OCI-LY3 (cell line): ENCODE data around the gene RELN.

Experiments used
- H2AFZ ChIP-seq: fragments of 200-600, 300-600 bp; shearing (Covaris generic); 2 replicates; pipeline ENCODE4 v1.6.0; 2014; ENCODE audit warnings: antibody characterized with exemption, low read depth, low read length
- H3K27ac ChIP-seq: fragments of 200-600, 300-600 bp; sonication (generic); 2 replicates; pipeline ENCODE4 v1.5.1; 2014; ENCODE audit warnings: mild to moderate bottlenecking, low read length, moderate library complexity, mixed read lengths
- H3K27me3 ChIP-seq: fragments of 200-600, 300-600 bp; sonication (generic); 2 replicates; pipeline ENCODE4 v1.6.1; 2014; ENCODE audit warnings: low read depth, low read length, mixed read lengths
- H3K36me3 ChIP-seq: fragments of 200-600, 300-600 bp; sonication (generic); replicated peaks from 2 replicates; pipeline ENCODE3; 2014; ENCODE audit warnings: low read depth, low read length, mixed read lengths
- H3K4me1 ChIP-seq: fragments of 300-600, 200-600 bp; sonication (generic); 2 replicates; pipeline ENCODE4 v1.6.1; 2014; ENCODE audit warnings: low read length, mixed read lengths
- H3K4me2 ChIP-seq: fragments of 200-600, 300-600 bp; sonication (generic); 2 replicates; pipeline ENCODE4 v1.6.1; 2014; ENCODE audit warnings: low read length, mixed read lengths
- H3K4me3 ChIP-seq: fragments of 300-600, 200-600 bp; sonication (generic); 2 replicates; pipeline ENCODE4 v1.5.1; 2014; ENCODE audit warnings: antibody characterized with exemption, mild to moderate bottlenecking, low read length, moderate library complexity
- H3K79me2 ChIP-seq: fragments of 300-600, 200-600 bp; shearing (Covaris generic); 2 replicates; pipeline ENCODE4 v1.6.1; 2014; ENCODE audit warnings: mild to moderate bottlenecking, low read length, mixed read lengths
- H3K9ac ChIP-seq: fragments of 300-600, 200-600 bp; shearing (Covaris generic); 2 replicates; pipeline ENCODE4 v1.6.0; 2014; ENCODE audit warnings: mild to moderate bottlenecking, low read length, moderate library complexity
- H3K9me3 ChIP-seq: fragments of 200-600, 300-600 bp; shearing (Covaris generic); 2 replicates; pipeline ENCODE4 v1.6.1; 2014; ENCODE audit warnings: low read length, mixed read lengths; ENCODE audit not compliant: insufficient read depth
- H4K20me1 ChIP-seq: fragments of 200-600, 300-600 bp; sonication (generic); 2 replicates; pipeline ENCODE4 v1.6.1; 2016; ENCODE audit warnings: low read length, mixed read lengths; ENCODE audit not compliant: insufficient read depth
- EZH2phosphoT487 ChIP-seq: fragments of 200-600 bp; shearing (Covaris generic); IDR thresholded peaks from 2 replicates; pipeline ENCODE4 v1.6.1; 2018; ENCODE audit warnings: antibody characterized with exemption, mixed run types, low read depth
- TF ChIP-seq, protein P1 (sequence below): fragments of 200-600, 300-600 bp; sonication (generic); IDR thresholded peaks from 2 replicates; pipeline ENCODE4 v1.5.1; 2014; ENCODE audit warnings: antibody characterized with exemption, low read length, low read depth

RELN gene

DNA sequence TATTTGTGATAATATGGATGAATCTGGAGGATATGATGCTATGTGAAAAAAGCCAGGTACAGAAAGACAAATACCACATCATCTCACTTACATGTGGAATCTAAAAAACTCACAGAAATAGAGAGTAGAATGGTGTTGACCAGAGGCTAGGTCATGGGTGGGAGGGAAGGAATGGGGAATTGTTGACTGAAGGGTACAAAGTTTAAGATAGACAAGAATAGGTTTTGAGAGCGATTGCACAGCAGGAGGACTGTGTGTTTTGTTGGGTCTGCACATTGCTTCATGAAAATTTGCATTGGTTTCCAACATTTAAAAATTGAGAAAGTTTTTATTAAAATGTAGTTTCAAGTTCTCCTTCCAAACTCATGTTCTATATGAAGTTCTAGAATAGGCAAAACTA, 551.8 kb downstream of the RELN start:
- Histone ChIP-seq H3K27ac (no peak overlapping the region), H3K79me2 (no peaks in the 10 kb centered on the region), H3K4me2 (no peak overlapping the region), H3K27me3 (peaks cover 20% of the 10 kb centered on the region), H3K9me3 (no peaks in the 10 kb centered on the region), H3K4me1 (peaks cover 5% of the 10 kb centered on the region; the same call in 1 of the 2 replicates), H2AFZ (no peak overlapping the region), H3K36me3 (no peaks in the 10 kb centered on the region), H4K20me1 (no peaks in the 10 kb centered on the region), H3K9ac (no peak overlapping the region), H3K4me3 (no peak overlapping the region)
- TF ChIP-seq, protein P1, sequence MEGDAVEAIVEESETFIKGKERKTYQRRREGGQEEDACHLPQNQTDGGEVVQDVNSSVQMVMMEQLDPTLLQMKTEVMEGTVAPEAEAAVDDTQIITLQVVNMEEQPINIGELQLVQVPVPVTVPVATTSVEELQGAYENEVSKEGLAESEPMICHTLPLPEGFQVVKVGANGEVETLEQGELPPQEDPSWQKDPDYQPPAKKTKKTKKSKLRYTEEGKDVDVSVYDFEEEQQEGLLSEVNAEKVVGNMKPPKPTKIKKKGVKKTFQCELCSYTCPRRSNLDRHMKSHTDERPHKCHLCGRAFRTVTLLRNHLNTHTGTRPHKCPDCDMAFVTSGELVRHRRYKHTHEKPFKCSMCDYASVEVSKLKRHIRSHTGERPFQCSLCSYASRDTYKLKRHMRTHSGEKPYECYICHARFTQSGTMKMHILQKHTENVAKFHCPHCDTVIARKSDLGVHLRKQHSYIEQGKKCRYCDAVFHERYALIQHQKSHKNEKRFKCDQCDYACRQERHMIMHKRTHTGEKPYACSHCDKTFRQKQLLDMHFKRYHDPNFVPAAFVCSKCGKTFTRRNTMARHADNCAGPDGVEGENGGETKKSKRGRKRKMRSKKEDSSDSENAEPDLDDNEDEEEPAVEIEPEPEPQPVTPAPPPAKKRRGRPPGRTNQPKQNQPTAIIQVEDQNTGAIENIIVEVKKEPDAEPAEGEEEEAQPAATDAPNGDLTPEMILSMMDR, result no peak
- no peak for TF ChIP-seq EZH2phosphoT487

DNA sequence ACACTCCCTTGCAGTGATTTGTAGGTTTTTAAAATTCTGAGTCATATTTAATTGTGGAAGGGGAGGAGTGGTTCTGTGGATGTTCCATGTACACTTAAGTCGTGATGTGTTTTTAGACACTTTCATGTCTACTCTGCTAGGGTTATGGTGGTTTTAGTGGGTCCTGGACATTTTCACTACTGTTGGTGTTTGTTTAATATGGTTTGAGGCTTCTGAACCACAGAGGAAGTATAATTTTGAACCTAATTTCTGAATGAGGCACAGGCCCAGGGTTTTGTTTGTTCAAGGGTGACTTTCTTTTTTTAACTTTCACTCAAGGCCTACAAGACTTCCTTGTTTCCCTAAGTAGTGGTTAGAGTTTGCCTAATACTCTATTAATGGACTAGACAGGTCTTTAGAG, 556.7 kb downstream of the RELN start:
- H3K4me3 ChIP-seq, result no peak overlapping the region
- H3K9me3 ChIP-seq, result no peaks in the 10 kb centered on the region
- no peak for TF ChIP-seq EZH2phosphoT487
- TF ChIP-seq, protein P1, result no peak
- no peaks in the 10 kb centered on the region for H3K79me2 ChIP-seq
- no peak overlapping the region for H2AFZ ChIP-seq
- H4K20me1 ChIP-seq, result no peaks in the 10 kb centered on the region
- no peak overlapping the region for H3K4me2 ChIP-seq
- H3K4me1 ChIP-seq, result peaks cover 11% of the 10 kb centered on the region
- peaks cover 20% of the 10 kb centered on the region for H3K27me3 ChIP-seq
- no peak overlapping the region for H3K27ac ChIP-seq
- H3K9ac ChIP-seq, result no peak overlapping the region
- H3K36me3 ChIP-seq, result no peaks in the 10 kb centered on the region

DNA sequence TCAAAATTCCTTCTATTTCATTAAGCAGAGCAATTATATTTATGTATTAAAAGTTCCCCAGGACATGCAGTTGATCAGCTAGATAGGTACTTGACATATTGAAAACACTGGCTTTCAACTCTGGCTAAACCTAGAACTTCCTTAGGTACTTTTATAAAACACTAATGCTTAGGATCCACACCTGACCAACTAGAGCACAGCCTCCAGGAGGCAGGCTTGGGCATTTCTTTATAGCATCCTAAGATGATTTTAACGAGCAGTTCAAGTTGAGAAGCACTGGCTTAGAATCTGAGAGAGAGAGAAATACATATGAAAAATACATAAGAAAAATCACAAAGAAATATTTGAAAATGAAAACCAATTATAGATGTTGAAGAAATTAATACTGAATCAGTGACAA, 564.3 kb downstream of the RELN start:
- no peaks in the 10 kb centered on the region for H3K9me3 ChIP-seq
- H3K27me3 ChIP-seq, result no peaks in the 10 kb centered on the region
- no peak for TF ChIP-seq EZH2phosphoT487
- TF ChIP-seq, protein P1, result no peak
- H3K4me3 ChIP-seq, result no peak overlapping the region
- no peaks in the 10 kb centered on the region for H3K36me3 ChIP-seq
- no peak overlapping the region for H3K27ac ChIP-seq
- H3K4me1 ChIP-seq, result no peaks in the 10 kb centered on the region
- H3K4me2 ChIP-seq, result no peak overlapping the region
- H4K20me1 ChIP-seq, result no peaks in the 10 kb centered on the region
- H3K79me2 ChIP-seq, result no peaks in the 10 kb centered on the region
- H2AFZ ChIP-seq, result no peak overlapping the region
- H3K9ac ChIP-seq, result no peak overlapping the region

DNA sequence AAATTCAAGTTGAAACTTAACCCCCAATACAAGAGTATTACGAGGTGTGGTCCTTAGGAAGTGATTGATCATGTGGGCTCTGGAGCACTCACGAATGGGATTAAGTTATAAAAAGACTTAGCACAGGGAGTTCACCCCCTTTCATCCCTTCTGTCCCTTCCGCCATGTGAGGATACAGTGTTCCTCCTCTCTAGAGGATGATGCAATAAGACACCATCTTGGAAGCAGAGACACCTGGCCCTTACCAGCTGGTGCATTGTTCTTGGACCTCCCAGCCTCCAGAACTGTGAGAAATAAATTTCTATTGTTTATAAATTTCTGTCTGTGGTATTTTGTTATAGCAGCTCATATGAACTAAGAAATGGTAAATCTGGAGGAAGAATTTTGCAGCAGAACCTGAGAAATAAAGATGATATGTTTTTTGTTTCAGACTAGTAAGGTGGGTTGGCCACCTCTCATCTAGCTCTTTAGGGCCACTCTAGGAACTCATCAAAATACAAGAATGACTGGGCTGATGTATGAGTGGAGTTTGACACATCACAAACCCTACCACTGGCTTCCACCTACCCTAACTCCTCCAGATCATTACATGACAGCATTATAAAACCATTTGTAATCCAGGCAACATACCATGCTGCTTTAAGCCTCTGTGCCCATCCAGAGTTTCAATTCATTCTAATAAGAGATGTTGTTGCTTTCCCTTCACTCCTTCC, 565.8 kb downstream of the RELN start:
- H3K9ac ChIP-seq, result no peak overlapping the region
- H2AFZ ChIP-seq, result no peak overlapping the region
- H3K79me2 ChIP-seq, result no peaks in the 10 kb centered on the region
- no peak overlapping the region for H3K4me3 ChIP-seq
- no peaks in the 10 kb centered on the region for H3K9me3 ChIP-seq
- H3K4me2 ChIP-seq, result no peak overlapping the region
- no peaks in the 10 kb centered on the region for H4K20me1 ChIP-seq
- TF ChIP-seq, protein P1, result no peak
- TF ChIP-seq EZH2phosphoT487, result no peak
- H3K27me3 ChIP-seq, result no peaks in the 10 kb centered on the region
- no peaks in the 10 kb centered on the region for H3K4me1 ChIP-seq
- no peak overlapping the region for H3K27ac ChIP-seq
- H3K36me3 ChIP-seq, result no peaks in the 10 kb centered on the region
